ENCODE data around the gene MYORG.

MYORG gene

GRCh38 chr9:34384368-34385165 is 7.9 kb upstream of the MYORG start:
- no peak for DNase-seq (ENCODE audit: low spot score)

DNA sequence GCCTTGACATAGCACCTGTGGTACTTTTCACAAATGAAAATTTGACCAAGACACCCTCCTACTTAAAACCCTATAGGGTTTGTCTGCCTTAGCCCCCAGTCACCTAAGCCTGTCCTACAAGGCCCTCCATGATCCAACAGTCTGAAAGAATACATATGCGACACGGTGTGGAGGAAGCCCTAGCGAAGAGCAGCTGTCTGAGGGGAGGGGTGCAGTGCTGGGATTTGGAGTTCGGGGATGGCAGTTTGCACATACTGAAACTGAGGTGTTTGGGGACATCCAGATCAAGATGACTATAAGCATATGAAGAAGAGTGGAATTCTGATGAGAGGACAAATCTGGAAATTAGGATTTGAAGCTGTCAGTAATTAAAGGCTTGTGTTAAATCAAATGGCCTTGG is 7.2 kb upstream of the MYORG start:
- DNase-seq (ENCODE audit: low spot score), result no peak

GRCh38 chr9:34382879-34383278 is 6.2 kb upstream of the MYORG start:
- DNase-seq (ENCODE audit: low spot score), result no peak

- no peak for DNase-seq (ENCODE audit: low spot score)
Observed at GRCh38 chr9:34382054-34382453, 5.4 kb upstream of the MYORG start.

DNA sequence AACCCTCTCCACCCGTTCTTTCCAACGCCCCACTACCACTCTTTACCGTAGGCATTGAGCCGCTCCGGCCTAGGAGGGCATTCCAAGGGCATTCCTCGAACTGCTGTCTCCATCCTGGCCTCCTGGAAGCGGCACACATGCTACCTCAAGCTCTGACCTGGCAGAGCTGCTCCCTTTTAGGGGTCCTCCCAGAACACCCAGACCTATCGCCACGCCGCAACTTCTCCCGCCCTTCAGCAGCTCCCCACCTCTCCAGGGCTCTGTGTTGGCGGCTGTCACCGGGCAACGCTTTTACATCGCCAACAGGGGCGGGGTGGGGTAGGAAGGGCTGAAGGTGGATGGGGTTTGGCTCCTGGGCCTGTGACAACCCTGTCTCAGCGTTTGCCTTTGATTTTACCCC is 4.6 kb upstream of the MYORG start:
- no peak for DNase-seq (ENCODE audit: low spot score)

DNA sequence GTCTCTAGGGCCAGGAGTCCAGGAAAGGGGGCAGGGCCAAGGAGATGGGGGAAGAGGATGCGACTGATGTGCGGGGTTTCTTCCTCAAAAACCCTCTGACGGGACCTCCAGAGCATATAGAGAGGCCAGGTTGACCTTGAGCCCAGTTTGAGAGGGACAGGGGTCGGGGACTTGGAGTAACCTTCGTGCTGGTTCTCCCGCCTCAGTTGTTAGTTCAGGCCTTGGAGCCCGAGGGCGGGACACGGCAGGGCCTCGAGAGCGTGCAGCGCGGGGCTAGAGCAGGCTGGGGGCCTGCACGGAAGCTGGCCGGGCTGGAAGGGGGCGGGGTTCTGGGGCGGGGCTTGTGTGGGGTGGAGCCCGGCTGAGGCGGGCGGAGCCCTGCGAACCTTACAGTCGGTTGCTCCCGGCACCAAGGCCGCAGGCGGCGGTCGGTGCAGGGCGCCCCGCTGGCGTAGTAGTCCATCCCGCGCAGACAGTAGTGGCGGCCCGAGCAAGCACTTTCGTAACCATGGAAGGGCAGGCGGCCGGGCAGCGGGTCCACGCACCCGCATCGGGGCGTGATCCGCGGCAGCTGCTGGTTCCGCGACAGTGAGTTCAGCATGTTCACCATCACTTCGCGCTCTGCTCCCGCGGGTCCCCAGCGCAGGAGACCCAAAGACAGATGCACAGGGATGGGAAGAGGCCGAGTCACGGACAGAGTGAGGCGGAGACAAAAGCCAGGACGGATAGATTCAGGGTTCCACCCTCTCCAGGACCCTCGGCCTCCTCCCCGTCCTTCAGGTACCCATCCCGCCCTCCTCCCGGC is 4.0 kb upstream of the MYORG start:
- DNase-seq (ENCODE audit: low spot score), result peak; percentile 82

GRCh38 chr9:34380034-34380510 is 3.4 kb upstream of the MYORG start:
- DNase-seq (ENCODE audit: low spot score), result no peak

GRCh38 chr9:34379334-34380033 is 2.8 kb upstream of the MYORG start:
- DNase-seq (ENCODE audit: low spot score), result peak; percentile 85

DNA sequence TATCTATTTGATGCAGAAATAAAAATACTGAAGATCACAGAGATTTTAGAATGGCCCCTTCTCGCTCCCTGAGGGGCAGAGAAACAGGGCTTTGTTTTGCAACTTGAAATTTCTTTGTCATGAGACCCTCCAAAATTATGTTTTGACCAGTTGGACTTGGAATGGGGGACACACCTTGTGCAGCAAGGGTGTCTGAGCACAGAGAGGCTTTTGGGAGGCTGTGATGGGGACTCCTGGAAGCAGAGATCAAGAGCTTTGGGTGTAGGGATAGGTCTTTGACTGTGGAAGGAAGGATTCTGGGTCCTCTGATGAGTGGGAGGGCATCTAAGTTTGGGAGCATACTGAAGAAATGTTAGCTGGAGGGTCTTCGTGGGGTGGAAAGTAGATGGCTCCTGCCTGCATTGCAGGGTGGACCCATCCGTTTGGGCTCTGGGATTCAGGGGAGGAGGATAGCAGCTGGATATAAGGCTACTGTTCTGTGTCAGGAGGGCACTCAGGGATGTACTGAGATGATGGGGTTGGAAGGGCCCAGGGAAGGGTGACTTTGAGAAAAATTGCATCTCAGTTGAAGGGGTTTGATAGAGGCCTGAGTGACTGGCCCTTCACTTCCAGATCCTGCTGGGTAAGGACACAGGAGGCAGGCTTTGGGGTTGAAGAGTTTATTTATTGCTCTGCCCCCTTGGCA is 1.8 kb upstream of the MYORG start:
- DNase-seq (ENCODE audit: low spot score), result no peak

- no peak for DNase-seq (ENCODE audit: low spot score)
Observed at GRCh38 chr9:34377404-34377746, 677 bp upstream of the MYORG start.

DNA sequence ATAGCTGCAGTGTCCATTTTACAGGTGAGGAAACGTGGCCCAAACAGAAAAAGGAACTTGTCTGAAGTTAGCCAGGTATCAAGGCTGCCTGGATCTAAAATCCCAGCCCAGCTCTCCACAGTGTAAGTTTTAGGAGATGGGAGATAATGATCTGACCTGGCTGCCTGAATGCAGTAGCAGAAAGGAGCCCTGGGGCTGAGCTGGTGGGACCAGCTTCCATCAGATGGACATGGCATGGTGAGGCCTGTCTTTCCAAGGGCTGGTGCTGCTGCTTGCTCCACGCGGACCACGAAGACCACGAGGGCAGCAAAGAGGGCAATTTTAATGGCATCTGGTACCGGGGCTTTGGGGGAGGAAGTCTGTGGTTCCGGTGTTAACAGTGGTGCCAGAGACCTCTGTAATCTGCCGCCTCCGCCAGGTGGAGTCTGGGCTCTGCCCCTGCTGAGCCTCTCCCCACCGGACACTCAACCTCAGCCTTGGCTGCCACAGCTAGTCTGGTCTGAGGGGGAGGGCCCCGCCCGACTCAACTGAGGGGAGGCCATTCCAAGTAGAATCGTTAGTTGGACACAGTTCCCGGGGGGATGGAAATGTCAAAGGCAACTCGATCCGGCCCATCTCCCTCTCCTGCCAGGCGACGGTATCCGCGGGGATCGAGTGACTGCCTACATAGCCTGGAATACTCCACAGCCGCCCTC is 650 bp downstream of the MYORG start:
- DNase-seq (ENCODE audit: low spot score), result no peak

- DNase-seq (ENCODE audit: low spot score), result no peak
Observed at GRCh38 chr9:34374905-34375552, 1.7 kb downstream of the MYORG start.

- DNase-seq (ENCODE audit: low spot score), result no peak
Observed at GRCh38 chr9:34374339-34374738, 2.4 kb downstream of the MYORG start.

DNA sequence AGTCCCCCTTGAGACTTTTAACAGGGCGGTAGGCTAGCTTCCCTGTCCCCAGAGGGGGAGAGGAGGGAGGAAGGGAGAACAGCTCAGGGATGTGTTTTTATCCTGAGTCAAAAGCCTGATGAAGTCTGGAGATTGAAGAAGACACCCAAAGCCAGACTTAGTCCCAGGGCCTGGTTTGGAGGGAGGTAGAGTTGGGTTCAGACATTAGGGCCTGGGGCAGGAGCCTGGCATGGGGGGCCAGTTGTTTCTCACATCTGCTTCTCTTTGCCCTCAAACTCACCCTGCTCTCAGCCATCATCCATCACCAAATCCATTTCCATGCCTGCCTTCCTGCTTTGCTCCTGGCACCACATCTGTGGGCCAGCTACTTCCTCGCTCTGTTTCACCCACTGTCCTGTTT is 2.9 kb downstream of the MYORG start:
- no peak for DNase-seq (ENCODE audit: low spot score)

DNA sequence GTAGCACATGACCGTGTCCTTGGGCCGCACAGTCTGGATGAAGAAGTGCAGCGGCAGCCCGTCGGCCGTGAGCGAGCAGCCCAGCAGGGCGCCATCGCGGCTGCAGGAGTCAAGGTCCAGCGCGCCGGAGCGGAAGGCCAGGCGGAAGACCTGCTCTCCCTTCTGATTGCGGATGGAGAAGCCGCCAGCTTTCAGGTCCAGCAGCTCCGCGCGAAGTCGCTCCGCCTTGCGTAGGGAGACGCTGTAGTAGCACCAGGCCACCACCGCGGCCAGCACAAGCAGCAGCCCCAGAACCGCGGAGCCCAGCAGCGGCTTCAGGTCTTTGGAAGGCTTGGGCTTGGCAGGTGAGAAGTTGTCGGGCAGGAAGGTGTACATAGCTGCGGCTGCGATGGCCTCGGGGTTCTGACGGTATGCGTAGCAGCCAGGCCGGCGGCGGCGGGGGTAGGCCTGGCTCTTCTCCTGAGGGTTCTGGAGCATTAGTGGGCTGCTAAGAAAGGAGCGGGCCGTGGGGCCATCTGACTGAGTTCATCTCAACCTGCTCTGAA is 4.2 kb downstream of the MYORG start:
- DNase-seq (ENCODE audit: low spot score), result no peak

DNA sequence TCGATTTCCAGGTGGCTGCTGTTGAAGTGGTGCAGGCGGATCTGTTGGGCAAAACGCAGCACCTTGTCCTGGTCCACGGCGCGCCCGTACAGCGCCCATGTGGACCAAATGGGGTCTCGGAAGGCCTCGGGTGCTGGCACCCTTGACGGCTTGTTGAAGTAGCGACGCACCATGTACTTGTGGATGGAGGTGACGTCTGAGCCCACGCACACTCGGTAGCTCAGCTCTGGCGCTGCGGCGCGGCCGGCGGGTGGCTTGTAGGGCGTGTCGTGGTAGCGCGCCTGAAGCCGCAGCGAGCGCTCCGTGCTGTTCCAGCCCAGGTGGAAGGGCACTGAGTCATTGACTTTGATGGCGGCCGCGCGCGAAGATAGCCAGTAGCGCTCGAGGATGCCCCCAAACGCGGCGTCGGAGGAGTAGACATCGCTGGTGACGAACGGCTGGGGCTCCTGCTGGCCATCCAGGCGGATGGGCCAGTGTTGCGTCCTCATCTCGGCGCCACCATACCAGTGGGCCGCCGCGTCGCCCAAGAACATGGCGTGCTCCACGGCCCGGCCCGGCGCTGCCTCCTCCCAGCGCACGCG is 4.7 kb downstream of the MYORG start:
- DNase-seq (ENCODE audit: low spot score), result no peak

GRCh38 chr9:34370970-34371880 is 5.5 kb downstream of the MYORG start:
- DNase-seq (ENCODE audit: low spot score), result no peak

GRCh38 chr9:34370335-34370969 is 6.2 kb downstream of the MYORG start:
- DNase-seq (ENCODE audit: low spot score), result no peak

GRCh38 chr9:34369636-34370035 is 7.1 kb downstream of the MYORG start:
- DNase-seq (ENCODE audit: low spot score), result no peak

Data from putamen (tissue), 1 donor.